HG03139 (cell line): ENCODE data around the gene SLC52A3.
"Not testable (repeated sequence)": the region's sequence is repeated elsewhere in the genome, so short reads cannot be mapped to it uniquely, and the experiment has no call there.

Source experiments
- ATAC-seq: cut with Tn5 transposase; IDR thresholded peaks from one replicate; pipeline ENCODE4 v1.9.1; 2021; ENCODE audit not compliant: unreplicated experiment

SLC52A3 gene

DNA sequence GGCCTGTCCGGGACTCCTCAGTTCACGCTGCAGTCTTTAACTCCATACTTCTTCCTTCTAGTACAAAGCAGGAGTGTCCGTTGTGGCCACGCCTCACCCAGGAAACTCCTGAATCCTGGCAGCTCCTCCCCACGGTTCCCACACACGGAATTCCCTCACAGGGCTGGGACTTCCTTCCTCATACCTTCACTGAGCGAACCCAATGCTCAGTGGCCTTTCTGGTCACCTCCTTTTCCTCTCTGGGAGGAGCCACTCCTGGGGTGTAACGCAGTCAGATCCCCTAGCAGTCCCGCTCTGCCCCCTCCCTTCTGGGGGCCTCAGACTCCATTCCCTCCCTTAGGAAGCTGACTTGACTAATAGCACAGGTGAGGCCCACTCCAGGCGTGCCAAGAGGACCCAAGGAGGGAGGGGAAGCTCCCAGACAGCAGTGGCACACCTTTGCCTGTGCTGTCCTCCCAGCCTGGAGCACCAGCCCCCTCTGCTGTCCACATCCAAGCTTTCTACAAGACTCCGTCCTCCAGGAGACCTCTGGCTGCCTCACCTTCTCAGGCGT is at the start of gene SLC52A3:
TSS of gene SLC52A3 (minus strand) at position 75 of the 553 bp plus-strand sequence. CDS start 2,726 bp downstream, outside the sequence.
- no peak for ATAC-seq

DNA sequence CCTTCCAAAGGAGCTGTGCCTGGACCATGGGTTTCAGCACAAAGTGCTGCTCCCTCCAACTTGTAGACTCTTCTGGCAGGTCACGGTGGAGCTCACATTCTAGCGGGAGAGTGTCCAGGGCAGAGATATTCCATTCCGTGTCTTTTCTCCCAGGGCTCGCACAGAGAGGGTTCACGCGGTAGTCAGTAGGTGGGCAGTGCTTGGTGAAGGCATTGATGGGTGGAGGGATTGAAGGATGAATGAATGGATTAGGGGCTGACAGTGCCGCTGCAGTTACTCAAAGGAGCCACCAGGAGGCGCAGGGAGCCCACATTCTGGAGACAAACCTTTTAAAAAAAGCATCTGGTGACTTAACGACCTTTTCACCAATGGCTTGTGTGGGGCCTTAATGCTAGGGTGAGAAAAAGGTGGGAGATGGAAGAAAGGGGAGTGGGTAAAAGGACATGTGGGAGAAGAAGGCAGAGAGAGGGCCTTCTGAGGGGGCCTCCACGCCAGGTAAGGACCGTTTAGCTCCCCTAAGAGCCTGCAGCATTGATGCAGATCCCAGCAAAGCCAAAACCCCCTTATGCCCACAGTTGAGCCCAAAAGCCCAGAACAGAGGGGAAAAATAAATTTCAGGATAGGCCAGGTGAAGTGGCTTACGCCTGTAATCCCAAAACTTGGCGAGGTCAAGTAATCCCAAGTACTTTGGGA is 47.8 kb upstream of the SLC52A3 start:
- no peak for ATAC-seq

DNA sequence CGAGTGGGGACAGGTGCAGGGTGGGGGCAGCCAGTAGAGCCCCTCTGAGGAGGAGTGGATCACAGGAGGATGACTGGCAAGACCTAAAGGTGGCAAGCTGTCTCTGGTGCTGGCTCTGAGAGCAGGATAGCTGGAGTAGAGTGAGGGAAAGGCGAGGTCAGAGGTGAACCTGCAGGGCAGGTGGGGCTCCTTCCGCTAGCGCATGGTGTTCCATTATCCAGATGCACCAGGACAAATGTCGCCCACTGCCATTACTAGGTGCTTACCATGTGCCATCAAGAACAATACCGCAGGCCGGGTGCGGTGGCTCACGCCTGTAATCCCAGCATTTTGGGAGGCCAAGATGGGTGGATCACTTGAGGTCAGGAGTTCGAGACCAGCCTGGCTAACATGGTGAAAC is 46.9 kb upstream of the SLC52A3 start:
- no peak for ATAC-seq

DNA sequence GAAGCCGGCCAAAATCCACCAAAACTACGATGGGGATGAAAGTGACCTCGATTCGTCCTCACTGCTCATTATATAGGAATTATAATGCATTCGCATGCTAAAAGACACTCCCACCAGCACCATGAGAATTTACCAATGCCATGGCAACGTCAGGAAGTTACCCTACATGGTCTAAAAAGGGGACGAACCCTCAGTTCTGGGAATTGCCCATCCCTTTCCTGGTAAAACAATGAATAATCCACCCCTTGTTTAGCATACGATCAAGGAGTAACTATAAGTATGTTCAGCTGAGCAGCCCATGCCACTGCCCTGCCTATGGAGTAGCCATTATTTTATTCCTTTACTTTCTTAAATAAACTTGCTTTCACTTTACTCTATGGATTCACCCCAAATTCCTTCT is 45.1 kb upstream of the SLC52A3 start:
- no peak for ATAC-seq

DNA sequence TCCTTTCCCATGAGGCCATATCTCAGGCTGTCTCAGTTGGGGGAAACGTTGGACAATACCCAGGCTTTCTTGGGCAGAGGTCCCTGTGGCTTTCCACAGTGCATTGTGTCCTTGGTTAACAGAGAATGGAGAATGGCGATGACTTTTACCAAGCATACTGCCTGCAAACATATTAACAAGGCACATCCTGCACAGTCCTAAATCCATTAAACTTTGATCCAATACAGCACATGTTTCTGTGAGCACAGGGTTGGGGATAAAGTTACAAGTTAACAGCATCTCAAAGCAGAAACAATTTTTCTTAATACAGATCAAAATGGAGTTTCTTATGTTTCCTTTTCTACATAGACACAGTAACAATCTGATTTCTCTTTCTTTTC is 44.1 kb upstream of the SLC52A3 start:
- not testable (repeated sequence) for ATAC-seq

DNA sequence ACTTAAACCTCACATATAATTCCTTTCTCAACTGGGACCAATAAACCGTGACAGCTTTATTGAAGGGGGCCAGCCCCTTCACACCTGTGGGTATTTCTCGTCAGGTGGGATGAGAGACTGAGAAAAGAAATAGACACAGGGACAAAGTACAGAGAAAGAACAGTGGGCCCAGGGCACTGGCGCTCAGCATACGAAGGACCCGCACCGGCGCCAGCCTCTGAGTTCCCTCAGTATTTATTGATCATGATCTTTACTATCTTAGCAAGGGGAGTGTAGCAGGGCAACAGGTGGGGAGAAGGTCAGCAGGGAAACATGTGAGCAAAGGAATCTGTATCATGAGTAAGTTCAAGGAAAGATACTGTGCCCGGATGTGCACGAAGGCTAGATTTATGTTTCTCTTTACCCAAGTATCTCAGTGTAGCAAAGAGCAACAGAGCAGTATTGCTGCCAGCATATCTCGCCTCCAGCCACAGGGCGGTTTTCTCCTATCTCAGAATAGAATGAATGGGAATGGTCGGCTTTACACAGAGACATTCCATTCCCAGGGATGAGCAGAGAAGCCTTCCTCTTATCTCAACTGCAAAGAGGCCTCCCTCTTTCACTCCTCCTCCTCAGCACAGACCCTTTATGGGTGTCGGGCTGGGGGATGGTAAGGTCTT is 43.6 kb upstream of the SLC52A3 start:
- ATAC-seq: not testable (repeated sequence)

DNA sequence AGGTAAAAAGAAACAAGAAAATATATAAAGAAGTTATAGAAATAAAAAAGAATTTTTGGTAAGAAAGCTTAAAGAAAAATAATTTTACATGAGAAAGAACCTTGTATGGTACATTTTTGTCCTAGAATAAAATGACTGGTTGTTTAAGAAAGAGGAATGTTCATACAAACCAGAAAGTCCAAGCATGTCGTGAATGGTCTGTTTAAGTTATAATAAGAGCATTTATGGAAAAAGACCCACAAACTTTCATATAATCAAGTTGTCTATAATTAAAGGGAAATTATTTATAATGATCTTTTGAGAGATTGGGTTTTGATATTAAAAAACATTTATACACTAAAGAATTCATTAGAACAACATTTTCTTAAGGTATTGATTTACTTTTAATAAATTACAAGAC is 37.4 kb upstream of the SLC52A3 start:
- ATAC-seq: no peak

DNA sequence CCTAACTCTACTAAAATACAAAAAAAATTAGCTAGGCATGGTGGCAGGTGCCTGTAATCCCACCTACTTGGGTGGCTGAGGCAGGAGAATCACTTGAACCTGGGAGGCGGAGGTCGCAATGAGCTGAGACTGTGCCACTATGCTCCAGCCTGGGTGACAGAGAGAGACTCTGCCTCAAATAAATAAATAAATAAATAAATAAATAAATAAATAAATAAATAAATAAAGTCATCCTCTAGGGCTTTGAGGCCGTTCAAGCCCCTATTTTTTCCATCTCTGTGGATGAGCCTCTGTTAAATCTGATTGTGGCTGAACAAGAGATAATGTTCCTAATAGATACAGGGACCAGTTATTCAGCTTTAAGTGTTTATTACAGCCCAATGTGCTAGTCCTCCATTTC is 33.4 kb upstream of the SLC52A3 start:
- ATAC-seq: no peak

DNA sequence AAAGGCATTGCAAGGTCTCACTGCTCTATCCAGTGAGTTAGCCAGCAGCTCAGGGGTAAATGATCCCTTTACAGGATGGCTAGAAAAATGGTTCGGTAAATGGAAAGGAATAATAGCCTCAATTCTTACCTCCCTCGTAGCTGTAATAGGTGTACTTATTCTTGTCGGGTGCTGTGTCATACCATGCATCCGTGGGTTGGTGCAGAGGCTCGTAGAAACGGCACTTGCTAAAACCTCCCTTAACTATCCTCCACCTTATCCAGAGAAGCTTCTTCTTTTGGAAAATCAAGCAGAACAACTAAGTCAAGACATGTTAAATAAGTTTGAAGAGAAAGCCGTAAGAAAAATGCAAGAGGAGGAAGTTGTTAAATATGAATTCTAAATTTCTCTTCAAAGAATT is 31.7 kb upstream of the SLC52A3 start:
- ATAC-seq: not testable (repeated sequence)

DNA sequence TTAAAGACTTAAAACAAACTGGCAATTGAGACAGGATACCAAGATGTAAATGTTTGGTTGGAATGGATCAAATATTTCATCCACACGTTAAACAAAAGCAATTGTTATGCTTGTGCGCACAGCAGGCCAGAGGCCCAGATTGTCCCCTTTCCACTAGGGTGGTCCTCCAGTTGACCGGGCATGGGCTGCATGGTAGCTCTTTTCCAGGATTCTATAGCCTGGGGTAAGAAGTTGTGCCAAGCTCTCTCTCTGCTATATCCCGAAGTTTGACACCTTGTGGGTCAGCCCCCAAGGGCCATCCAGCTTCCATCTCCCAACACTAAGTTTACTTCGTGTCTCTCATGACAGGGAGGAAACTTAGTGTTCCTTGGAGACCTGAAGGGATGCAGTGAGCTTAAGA is 30.4 kb upstream of the SLC52A3 start:
- not testable (repeated sequence) for ATAC-seq

DNA sequence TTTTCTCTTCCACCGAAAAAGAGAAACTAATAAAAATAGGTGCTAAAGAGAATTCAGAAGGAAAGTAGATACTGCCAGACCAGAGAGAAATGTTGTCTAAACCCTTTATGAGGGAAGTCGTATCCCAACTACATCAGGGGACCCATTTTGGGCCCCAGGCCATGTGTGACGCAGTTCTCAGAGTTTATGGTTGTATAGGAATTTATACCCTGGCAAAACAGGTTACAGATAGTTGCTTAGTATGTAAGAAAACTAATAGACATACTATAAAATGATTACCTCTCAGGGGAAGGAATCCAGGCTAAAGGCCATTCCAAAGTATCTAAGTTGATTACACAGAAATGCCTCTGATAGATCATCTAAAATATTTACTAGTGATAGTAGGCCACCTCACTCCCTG is 28.6 kb upstream of the SLC52A3 start:
- no peak for ATAC-seq

DNA sequence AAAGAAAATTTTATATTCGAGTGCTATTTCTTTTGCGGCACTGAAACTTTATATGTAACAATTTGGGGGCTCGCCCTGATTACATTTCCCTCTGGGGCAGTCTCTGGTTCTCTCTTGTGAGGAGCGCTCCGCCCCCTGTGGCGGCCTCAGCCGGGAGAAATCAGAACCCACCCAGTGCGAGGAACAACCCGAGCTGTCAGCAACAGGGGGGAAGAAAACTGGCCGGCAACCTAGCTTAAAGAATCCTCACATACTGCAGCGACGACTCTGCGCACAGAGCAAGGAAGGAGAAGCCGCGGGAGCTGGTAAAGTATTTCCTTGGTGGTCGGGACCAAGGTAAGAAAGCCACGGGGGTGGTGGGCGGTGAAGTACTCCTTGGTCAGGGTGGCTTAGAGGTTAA is 23.9 kb upstream of the SLC52A3 start:
- no peak for ATAC-seq

DNA sequence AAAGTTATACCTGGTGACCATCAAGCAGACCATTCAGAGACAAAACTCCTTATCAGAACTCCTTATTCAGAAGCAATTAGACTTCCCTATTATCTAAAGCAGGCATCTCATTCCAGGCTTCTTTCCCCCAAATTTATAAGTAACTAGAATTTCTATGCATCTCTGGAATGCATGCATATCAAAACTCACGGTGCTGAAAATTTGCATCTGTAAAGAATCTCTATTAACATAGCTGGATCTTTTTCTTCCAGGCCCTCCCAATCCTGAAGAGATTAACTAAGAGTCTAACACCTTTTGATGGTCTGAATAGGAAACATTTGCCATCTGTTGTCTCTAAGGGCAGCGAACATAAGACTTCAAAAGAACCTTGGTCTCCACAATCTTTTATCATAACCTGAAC is 22.8 kb upstream of the SLC52A3 start:
- no peak for ATAC-seq

DNA sequence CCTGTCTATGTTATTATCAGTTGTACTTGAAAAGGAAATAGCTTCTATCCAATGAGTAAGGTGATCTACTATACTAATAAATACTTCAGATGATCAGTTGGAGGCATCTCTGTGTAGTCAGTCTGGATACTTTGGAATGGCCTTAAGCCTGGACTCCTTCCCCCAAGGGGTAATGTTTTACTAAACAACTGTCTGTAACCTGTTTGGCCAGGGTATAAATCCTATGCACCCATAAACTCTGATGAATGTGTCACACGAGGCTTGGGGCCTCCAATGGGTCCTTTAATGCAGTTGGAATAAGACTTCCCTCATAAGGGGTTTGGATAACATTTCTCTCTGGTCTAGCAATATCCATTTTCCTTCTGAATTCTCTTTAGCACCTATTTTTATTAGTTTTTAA is 19.5 kb upstream of the SLC52A3 start:
- ATAC-seq: no peak

DNA sequence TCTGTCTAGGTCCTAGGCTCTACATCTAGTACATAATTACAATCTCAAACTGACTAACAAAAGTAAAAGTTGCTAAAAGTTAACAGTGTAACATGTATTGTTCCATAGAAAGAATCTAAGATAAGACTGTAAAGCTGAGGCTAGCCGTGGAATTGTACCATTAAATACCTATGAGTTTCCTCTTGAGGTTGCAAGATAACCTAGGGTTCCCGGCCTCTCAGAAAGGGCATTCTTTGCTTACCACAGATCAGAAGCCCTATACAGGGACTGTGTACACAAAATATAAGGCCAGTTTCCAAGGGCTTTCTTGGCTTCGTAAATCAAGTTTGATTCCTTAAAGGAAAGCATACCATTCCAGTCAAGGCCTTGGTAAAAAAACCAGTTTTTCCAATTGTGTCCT is 11.5 kb upstream of the SLC52A3 start:
- ATAC-seq: no peak

DNA sequence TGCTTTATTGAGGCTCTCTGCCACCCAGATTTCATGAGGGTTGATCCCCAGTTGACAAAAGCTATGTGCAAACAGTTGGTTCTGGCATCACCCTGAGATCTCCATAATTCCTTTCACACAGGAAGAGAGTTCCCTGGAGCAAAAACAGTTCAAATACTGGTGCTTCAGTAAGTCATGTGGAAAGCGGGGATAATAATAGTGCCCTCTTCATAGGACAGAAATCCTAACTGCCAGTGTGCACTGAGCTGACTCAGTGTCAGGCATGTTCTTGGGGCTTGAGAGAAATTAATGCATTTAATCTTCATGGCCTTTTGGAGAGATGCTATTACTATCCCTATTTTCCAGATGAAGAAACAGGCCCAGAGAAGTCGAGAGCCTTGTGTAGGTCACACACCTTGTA is 7.9 kb upstream of the SLC52A3 start:
- no peak for ATAC-seq

DNA sequence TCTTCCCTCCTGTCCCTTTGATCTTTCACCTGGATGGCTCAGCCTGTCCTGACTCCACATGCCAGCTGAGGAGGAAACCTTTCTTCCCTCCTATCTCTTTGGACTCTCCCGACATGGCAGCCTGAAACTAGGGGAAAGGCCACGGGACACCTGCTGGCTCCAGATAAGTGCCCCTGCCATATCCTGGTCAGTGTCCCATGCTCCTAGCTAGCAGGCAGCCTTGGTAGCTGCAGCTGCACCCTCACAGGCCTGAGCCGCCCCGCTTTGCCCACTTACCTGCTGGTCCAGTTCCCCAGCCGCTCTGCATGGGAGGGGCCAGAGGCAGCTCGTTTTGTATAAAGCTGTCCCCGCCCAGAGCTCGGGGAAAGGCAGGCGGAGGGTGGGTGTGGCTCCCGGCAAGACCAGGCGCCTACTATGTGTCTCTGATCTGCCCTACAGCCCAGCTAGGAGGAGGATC is 7.4 kb upstream of the SLC52A3 start:
- ATAC-seq: no peak

DNA sequence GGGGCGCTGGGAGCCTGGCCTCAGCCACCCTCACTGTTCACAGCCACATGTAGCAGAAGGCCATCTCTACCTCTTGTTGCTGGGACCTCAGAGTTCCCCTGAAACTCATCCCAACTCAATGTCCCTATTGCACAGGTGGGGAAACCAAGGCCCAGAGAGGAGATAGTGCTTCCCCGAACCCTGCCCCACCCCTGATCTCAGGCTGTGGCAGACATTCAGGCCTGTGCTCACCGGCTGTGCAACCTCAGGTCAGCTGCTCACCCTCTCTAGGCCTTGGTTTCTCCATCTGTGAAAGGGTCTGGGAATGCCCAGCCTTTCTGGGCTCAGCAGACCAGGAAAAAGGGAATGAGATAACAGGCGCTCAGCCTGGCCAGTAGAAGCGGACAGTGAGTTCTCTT is 6.4 kb upstream of the SLC52A3 start:
- no peak for ATAC-seq

DNA sequence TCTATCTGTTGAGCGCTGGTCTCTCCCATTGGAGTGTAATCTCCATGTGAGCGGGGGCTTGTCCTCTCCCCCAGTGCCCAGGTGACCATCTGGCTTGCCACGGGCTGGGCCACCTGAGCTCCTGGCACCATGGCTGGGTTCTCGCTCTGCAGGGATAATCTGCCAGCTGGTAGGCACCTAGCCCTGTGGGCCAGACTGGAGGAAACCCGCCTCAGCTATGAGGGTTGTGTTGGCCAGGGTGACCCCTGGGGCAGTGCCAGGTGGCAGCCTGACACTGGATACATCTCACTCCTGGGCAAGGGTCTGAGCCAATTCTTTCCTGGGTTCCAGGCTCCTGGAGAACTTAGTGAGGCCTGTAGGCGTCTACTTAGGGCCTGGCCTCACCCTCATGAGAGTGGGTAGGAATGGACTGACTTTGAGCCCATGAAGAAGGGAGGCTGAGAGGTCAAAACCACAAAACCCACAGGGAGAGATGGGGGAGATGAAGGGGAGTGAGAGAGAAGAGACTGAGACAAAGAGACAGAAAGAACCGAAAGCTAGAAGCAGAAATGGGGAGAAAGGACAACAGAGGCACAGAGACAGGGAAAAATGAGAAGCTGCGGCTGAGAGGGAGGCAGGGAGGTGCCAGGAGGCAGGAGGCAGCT is 5.8 kb upstream of the SLC52A3 start:
- ATAC-seq: no peak

DNA sequence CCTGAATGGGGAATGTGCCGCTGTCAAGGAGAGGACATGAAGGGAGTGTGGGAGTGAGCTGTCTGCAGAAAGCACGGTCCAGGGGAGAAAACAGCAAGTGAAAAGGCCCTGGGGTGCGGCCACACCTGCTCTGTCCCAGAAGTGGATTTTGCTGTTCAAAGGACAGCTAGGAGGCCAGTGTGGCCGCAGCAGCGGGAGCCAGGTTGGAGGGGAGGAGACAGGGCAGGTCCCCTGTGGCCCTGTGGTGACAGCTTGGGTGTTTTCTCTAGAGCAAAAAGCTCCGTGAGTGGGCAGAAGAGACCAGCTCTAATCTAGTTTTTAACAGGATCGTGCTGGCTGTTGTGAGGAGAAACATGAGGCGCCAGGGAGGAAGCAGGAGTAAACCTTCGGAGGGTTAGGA is 4.5 kb upstream of the SLC52A3 start:
- ATAC-seq: no peak

DNA sequence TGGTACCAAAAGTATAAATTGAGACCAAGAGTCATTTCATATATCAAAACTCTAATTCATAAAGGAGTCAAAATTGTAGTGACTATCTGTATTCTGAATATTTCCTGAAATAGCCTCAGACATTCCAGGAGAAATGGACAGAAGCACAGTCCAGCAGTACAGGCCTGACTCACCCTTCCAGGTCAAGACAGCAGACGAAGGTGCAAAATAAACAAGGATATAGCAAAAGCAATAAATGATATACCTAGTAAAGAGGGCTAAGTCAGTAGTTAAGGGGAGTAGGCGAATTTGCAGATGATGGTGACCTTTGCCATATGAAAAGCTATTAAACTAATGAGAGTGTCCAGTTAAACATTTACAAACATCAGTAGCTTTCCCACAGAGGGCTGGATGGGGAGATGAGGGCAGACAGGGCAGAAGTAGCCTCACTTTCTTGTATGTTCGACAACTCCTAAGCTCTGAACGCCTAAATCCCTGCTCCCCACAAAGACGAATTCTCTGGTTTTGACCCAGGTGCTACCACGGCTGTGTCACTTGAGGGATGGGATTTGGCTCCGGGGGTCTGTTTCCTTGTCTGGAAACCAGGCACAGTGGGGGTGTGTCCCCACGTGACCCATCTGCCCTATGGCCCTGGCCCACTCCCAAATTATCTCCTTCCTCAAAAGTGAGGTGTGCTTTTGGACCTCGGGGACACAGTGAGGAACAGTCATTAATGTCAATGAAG is 3.6 kb upstream of the SLC52A3 start:
- ATAC-seq: no peak
